ENCODE measurements around the gene ZNF580.

ZNF580 gene

GRCh38 chr19:55674841-55675660 is 34.2 kb downstream of the ZNF580 start, which contains the start of gene EPN1:
Gene EPN1 (plus strand): TSS chr19:55675226. CDS start chr19:55678628, 3,402 bp downstream.
- in situ Hi-C loops (cut with HindIII; ENCODE audit: low sequenced_read_pairs), result no loop called here
- peak; percentile 91 for DNase-seq (ENCODE audit: low read depth)
- TF ChIP-seq CTCF (IDR thresholded peaks at IDR 0.05; ENCODE audit: low read depth, low read length, missing control alignments), result no peak
- peak within 1 kb of the TSS; percentile 59 for H3K4me3 ChIP-seq (ENCODE audit: low read depth, low read length)

- peak overlapping the region; percentile 59 for H3K4me3 ChIP-seq (ENCODE audit: low read depth, low read length)
- no peak for TF ChIP-seq CTCF (IDR thresholded peaks at IDR 0.05; ENCODE audit: low read depth, low read length, missing control alignments)
- DNase-seq (ENCODE audit: low read depth), result no peak
- in situ Hi-C loops (cut with HindIII; ENCODE audit: low sequenced_read_pairs), result no loop called here
Observed at GRCh38 chr19:55675661-55676354, 35.0 kb downstream of the ZNF580 start.

- in situ Hi-C loops (cut with HindIII; ENCODE audit: low sequenced_read_pairs), result no loop called here
- no peak for DNase-seq (ENCODE audit: low read depth)
- no peak for TF ChIP-seq CTCF (IDR thresholded peaks at IDR 0.05; ENCODE audit: low read depth, low read length, missing control alignments)
- peak overlapping the region; percentile 59 for H3K4me3 ChIP-seq (ENCODE audit: low read depth, low read length)
Observed at GRCh38 chr19:55676383-55676782, 35.6 kb downstream of the ZNF580 start.

GRCh38 chr19:55676889-55677505 is 36.2 kb downstream of the ZNF580 start:
- in situ Hi-C loops (cut with HindIII; ENCODE audit: low sequenced_read_pairs), result no loop called here
- peak overlapping the region; percentile 59 for H3K4me3 ChIP-seq (ENCODE audit: low read depth, low read length)
- no peak for TF ChIP-seq CTCF (IDR thresholded peaks at IDR 0.05; ENCODE audit: low read depth, low read length, missing control alignments)
- DNase-seq (ENCODE audit: low read depth), result no peak

GRCh38 chr19:55677572-55678028 is 36.8 kb downstream of the ZNF580 start:
- DNase-seq (ENCODE audit: low read depth), result no peak
- in situ Hi-C loops (cut with HindIII; ENCODE audit: low sequenced_read_pairs), result no loop called here
- H3K4me3 ChIP-seq (ENCODE audit: low read depth, low read length), result no peak overlapping the region
- no peak for TF ChIP-seq CTCF (IDR thresholded peaks at IDR 0.05; ENCODE audit: low read depth, low read length, missing control alignments)

GRCh38 chr19:55678121-55678671 is 37.4 kb downstream of the ZNF580 start:
- no peak for DNase-seq (ENCODE audit: low read depth)
- in situ Hi-C loops (cut with HindIII; ENCODE audit: low sequenced_read_pairs), result no loop called here
- H3K4me3 ChIP-seq (ENCODE audit: low read depth, low read length), result no peak overlapping the region
- TF ChIP-seq CTCF (IDR thresholded peaks at IDR 0.05; ENCODE audit: low read depth, low read length, missing control alignments), result no peak
